GM21717 (cell line): Measurements from ENCODE around the gene TINAG.

Source experiments
- ATAC-seq: cut with Tn5 transposase; IDR thresholded peaks from one replicate; pipeline ENCODE4 v1.9.1; 2021; ENCODE audit warnings: mild to moderate bottlenecking, moderate library complexity; ENCODE audit not compliant: unreplicated experiment

TINAG gene

DNA sequence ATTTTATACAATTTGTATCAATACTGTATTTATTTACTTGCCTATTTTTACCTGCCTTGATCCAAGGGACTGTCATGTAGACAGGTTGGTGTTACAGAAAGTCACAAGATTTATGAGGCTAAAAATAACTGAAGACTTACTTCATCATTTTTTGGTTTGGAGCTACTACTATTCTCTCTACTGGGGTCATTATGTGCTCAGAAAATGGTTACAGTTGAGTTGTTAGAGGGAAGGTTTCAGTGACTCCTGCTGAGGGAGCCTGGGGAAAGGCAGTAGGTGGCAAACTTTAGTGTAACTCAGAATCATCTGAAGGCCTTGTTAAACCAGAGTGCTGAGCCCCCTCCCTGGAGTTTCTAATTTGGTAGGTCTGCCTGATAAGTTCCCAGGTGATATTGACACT is 118.8 kb downstream of the TINAG start:
- no peak for ATAC-seq

DNA sequence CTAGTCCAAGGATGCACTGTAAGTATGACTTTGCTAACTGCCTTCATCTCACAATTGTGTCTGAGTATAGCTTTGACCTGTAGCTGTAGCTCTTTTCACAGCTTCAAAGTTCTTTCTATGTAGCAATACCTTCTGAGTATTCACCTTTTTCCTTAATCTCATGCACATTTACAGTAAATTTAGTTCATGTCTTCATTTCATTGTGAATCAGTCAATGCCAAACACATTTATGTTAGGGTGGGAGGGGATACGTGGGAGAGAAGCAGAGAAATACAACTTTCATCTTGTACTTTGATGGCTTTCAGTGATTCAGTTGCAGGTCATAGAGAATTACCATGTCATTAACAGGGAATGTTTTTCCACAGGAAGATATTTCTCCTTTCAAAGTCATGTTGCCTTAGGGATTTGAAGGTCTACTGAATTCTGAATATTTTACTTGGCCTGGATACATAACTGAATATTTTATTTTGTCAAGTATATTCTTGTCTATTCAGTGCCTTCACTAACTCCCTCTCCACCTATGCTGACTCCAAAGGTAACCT is 119.2 kb downstream of the TINAG start:
- ATAC-seq = no peak

DNA sequence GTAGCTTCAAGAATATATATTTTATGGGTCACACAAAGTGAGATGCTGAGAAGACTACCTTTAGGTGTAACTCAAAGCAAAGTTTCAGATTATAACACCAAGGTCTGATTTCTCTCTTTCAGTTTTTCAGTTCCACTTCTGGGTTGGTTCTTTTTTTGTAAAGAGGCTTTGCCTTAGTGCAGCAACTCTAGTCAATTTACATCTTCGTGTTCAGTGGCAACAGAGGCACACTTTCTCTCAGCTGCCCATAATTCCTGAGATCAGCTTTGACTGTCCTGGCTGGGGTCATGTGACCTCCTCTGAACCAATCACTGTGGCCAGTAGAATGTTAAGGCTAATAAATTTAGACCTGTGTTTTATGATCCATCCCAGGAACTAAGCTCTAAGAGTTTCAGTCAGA is 120.2 kb downstream of the TINAG start:
- peak; percentile 94 for ATAC-seq

DNA sequence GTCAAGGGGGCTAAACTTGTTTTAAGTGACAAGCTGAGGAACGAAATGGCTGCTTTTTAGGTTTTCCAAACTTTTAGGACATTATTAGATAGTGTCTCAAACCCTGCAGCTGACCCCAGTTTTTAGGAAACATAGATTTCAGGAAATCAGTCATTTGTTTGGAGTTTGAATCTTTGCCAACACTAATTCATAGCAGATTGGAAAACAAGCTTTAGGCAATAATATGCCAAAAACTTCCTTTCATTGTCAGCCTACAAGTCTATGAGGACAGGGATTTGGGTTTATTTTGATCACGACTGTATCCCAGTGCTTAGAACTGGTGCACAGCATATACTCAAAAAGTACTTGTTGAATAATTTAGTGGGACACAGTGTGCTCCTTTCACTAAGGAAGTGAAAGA is 123.2 kb downstream of the TINAG start:
- no peak for ATAC-seq
